Hepatocyte (in vitro differentiated cells): Measurements from ENCODE around the gene JAG1. TPM values are rescaled to one million over a fixed set of nuclear protein-coding genes. Genes with fewer than 3 reads are reported as not detected.

Source experiments
- DNase-seq: peaks from one replicate; pipeline ENCODE4 v3.0.0-alpha.2; 2016; ENCODE audit warnings: low spot score
- H2AFZ ChIP-seq: fragments of 200-600 bp; sonication (generic); 2 replicates; pipeline ENCODE4 v1.6.0; 2016; ENCODE audit warnings: antibody characterized with exemption, mild to moderate bottlenecking
- H3K27ac ChIP-seq: fragments of 200-600 bp; sonication (generic); 2 replicates; pipeline ENCODE4 v1.5.1; 2016; ENCODE audit warnings: mild to moderate bottlenecking
- H3K27me3 ChIP-seq: fragments of 200-600 bp; sonication (generic); 2 replicates; pipeline ENCODE4 v1.6.1; 2016
- H3K36me3 ChIP-seq: fragments of 200-600 bp; sonication (generic); replicated peaks from 2 replicates; pipeline ENCODE4 v1.5.1; 2016; ENCODE audit warnings: low read depth; ENCODE audit not compliant: insufficient read depth
- H3K4me1 ChIP-seq: fragments of 200-600 bp; sonication (generic); 2 replicates; pipeline ENCODE4 v1.5.1; 2016; ENCODE audit warnings: mild to moderate bottlenecking, moderate library complexity; ENCODE audit not compliant: insufficient read depth
- H3K4me2 ChIP-seq: fragments of 200-600 bp; sonication (generic); 2 replicates; pipeline ENCODE4 v1.6.0; 2016
- H3K4me3 ChIP-seq: fragments of 200-600 bp; sonication (generic); 2 replicates; pipeline ENCODE4 v1.5.1; 2016; ENCODE audit warnings: mild to moderate bottlenecking
- H3K79me2 ChIP-seq: fragments of 200-600 bp; sonication (generic); 2 replicates; pipeline ENCODE4 v1.6.0; 2017; ENCODE audit warnings: mild to moderate bottlenecking
- H3K9me2 ChIP-seq: fragments of 200-600 bp; sonication (generic); replicated peaks from 2 replicates; pipeline ENCODE4 v1.6.0; 2017; ENCODE audit warnings: mild to moderate bottlenecking; ENCODE audit not compliant: insufficient read depth
- H3K9me3 ChIP-seq: fragments of 200-600 bp; sonication (generic); 2 replicates; pipeline ENCODE4 v1.5.1; 2016; ENCODE audit warnings: low read depth, mild to moderate bottlenecking
- H4K20me1 ChIP-seq: fragments of 200-600 bp; sonication (generic); 2 replicates; pipeline ENCODE4 v1.6.0; 2016; ENCODE audit warnings: mild to moderate bottlenecking; ENCODE audit not compliant: insufficient read depth, poor library complexity, severe bottlenecking
- CTCF ChIP-seq: fragments of 200-600 bp; sonication (generic); IDR thresholded peaks from 2 replicates; pipeline ENCODE4 v1.5.1; 2016; ENCODE audit warnings: antibody characterized with exemption, mild to moderate bottlenecking; ENCODE audit not compliant: poor library complexity
- EZH2 ChIP-seq: fragments of 200-600 bp; sonication (generic); IDR thresholded peaks from 2 replicates; pipeline ENCODE4 v1.6.1; 2016; ENCODE audit warnings: antibody characterized with exemption, mild to moderate bottlenecking, borderline replicate concordance
- EZH2phosphoT487 ChIP-seq: fragments of 200-600 bp; sonication (generic); IDR thresholded peaks from one replicate; pipeline ENCODE4 v1.6.1; 2018; ENCODE audit warnings: antibody characterized with exemption, mild to moderate bottlenecking, low read depth, moderate library complexity; ENCODE audit not compliant: unreplicated experiment, severe bottlenecking
- WGBS: methylation state at CpG from one replicate; pipeline ENCODE4 v1.1.6; 2016; ENCODE audit warnings: low lambda C conversion rate; ENCODE audit errors: missing lambda C conversion rate; 5-methylcytosine and 5-hydroxymethylcytosine counted together
- polyA plus RNA-seq: library from polyadenylated mRNA; unstranded; fragments of >200 nt; fragmentation: Nextera tagmentation; extraction: Ambion mirVana; gene quantifications from 2 replicates; pipeline ENCODE4 v1.2.1, GENCODE V29; 2016
- total RNA-seq: library from RNA; depleted of rRNA; stranded (reverse); fragments of >200 nt; gene quantifications from 2 replicates; pipeline ENCODE4 v1.2.3, GENCODE V29; 2014

Gene JAG1
- total and polyA plus RNA-seq, 2 experiments from 2014 or later, result 21.0 to 51.5 TPM

GRCh38 chr20:10605547-10606195 is 68.1 kb downstream of the JAG1 start:
- Histone ChIP-seq H3K4me1 (peaks cover 20% of the 10 kb centered on the region), H3K9me2 (no peaks in the 10 kb centered on the region), H2AFZ (no peak overlapping the region), H4K20me1 (no peaks in the 10 kb centered on the region), H3K36me3 (no peaks in the 10 kb centered on the region), H3K27ac (no peak overlapping the region), H3K4me3 (no peak overlapping the region), H3K79me2 (no peaks in the 10 kb centered on the region), H3K9me3 (no peaks in the 10 kb centered on the region), H3K27me3 (no peaks in the 10 kb centered on the region), H3K4me2 (no peak overlapping the region)
- DNase-seq, result no peak
- 91% methylated on average over 3 of the region's 3 CpGs for WGBS
- TF ChIP-seq CTCF (no peak), EZH2 (no peak), EZH2phosphoT487 (no peak)

DNA sequence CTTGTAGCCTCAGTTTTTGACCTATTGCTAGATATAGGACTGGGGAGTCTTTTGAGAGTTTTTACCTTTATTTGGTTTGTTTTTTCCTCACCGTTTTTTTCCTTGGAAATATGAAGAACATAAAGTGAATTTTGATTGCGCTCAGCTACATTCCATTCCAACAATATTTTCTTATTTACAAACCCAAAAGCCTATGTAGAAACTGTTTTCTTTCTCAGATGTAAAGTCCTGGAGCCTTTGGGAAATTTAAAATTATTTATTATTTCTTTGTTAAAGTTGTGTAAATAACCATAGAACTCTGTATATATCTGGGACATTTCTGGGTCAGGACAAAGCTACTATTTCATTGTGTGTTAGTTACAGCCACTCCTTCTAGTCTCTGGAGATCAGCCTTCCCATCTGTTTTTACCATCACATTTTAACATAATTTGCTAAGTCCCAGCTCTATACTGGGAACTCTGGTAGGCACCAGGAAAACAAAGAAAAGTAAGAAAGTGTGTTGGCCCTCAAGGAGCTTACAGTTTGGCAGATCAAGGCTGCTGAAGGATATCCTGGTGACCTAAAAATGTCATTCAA is 68.8 kb downstream of the JAG1 start:
- Histone ChIP-seq H3K9me3 (no peaks in the 10 kb centered on the region), H3K79me2 (no peaks in the 10 kb centered on the region), H3K9me2 (no peaks in the 10 kb centered on the region), H3K4me2 (no peak overlapping the region), H3K27ac (peak overlapping the region; percentile 1), H4K20me1 (no peaks in the 10 kb centered on the region), H3K27me3 (no peaks in the 10 kb centered on the region), H3K4me3 (no peak overlapping the region), H3K36me3 (no peaks in the 10 kb centered on the region), H3K4me1 (peaks cover 20% of the 10 kb centered on the region), H2AFZ (no peak overlapping the region)
- DNase-seq, result no peak
- TF ChIP-seq CTCF (no peak), EZH2 (no peak), EZH2phosphoT487 (no peak)
- 97% methylated on average over 2 of the region's 2 CpGs for WGBS

- no peak overlapping the region for H2AFZ ChIP-seq
- H3K27me3 ChIP-seq, result no peaks in the 10 kb centered on the region
- no peaks in the 10 kb centered on the region for H3K36me3 ChIP-seq
- H4K20me1 ChIP-seq, result no peaks in the 10 kb centered on the region
- 65% methylated on average over 8 of the region's 8 CpGs for WGBS
- H3K9me2 ChIP-seq, result no peaks in the 10 kb centered on the region
- no peaks in the 10 kb centered on the region for H3K9me3 ChIP-seq
- peaks cover 20% of the 10 kb centered on the region for H3K4me1 ChIP-seq
- no peak overlapping the region for H3K4me2 ChIP-seq
- peak; percentile 57 for DNase-seq
- no peak for TF ChIP-seq EZH2
- TF ChIP-seq EZH2phosphoT487, result no peak
- no peak for TF ChIP-seq CTCF
- no peaks in the 10 kb centered on the region for H3K79me2 ChIP-seq
- no peak overlapping the region for H3K4me3 ChIP-seq
- peak overlapping the region; percentile 21 for H3K27ac ChIP-seq
These were observed 69.6 kb downstream of the JAG1 start for GRCh38 chr20:10603971-10604864.
